Stimulated activated CD4-positive, alpha-beta T cell treated with anti-CD3 and anti-CD28 coated beads, Interleukin-15, amount 100 ng/mL, for 24 hours (primary cell): ENCODE measurements around the gene ANO9.
A peak's percentile ranks its signal among the peaks of the same experiment; 100 is the strongest.
"Not testable (repeated sequence)": the region's sequence is repeated elsewhere in the genome, so short reads cannot be mapped to it uniquely, and the experiment has no call there.

Source experiments
- DNase-seq: peaks from one replicate; pipeline ENCODE4 v3.0.0-alpha.2; 2020

Gene ANO9

GRCh38 chr11:414318-414857, 27.4 kb downstream of the ANO9 start:
- peak; percentile 38 for DNase-seq

- DNase-seq = no peak
Measured at GRCh38 chr11:413120-414081, 28.4 kb downstream of the ANO9 start.

GRCh38 chr11:412641-413119, 29.1 kb downstream of the ANO9 start:
- DNase-seq = no peak

GRCh38 chr11:411520-411919, 30.3 kb downstream of the ANO9 start:
- DNase-seq = not testable (repeated sequence)

- DNase-seq = not testable (repeated sequence)
Measured at GRCh38 chr11:410711-411110, 31.1 kb downstream of the ANO9 start.

GRCh38 chr11:409600-410483, 32.0 kb downstream of the ANO9 start:
- DNase-seq = no peak

GRCh38 chr11:409008-409599, 32.7 kb downstream of the ANO9 start:
- no peak for DNase-seq

- DNase-seq = no peak
Measured at GRCh38 chr11:408154-409007, 33.4 kb downstream of the ANO9 start.

- DNase-seq = no peak
Measured at GRCh38 chr11:407651-408123, 34.1 kb downstream of the ANO9 start.

- peak; percentile 93 for DNase-seq
Measured at GRCh38 chr11:406796-407650, 34.8 kb downstream of the ANO9 start.

GRCh38 chr11:405954-406795, 35.6 kb downstream of the ANO9 start:
- DNase-seq = no peak

GRCh38 chr11:405323-405953, 36.4 kb downstream of the ANO9 start:
- no peak for DNase-seq

- no peak for DNase-seq
Measured at GRCh38 chr11:404551-405264, 37.1 kb downstream of the ANO9 start.

GRCh38 chr11:403761-404431, 37.9 kb downstream of the ANO9 start:
- no peak for DNase-seq

GRCh38 chr11:403021-403760, 38.6 kb downstream of the ANO9 start:
- no peak for DNase-seq

- not testable (repeated sequence) for DNase-seq
Measured at GRCh38 chr11:401196-401595, 40.6 kb downstream of the ANO9 start.

- DNase-seq = no peak
Measured at GRCh38 chr11:400241-400689, 41.5 kb downstream of the ANO9 start.
